Ishikawa (cell line): ENCODE measurements around the gene OPA3.

Experiments
- CEBPB ChIP-seq: IDR thresholded peaks from 2 replicates; pipeline ENCODE4 v1.6.1; 2012
- CREB1 ChIP-seq: IDR thresholded peaks from 2 replicates; pipeline ENCODE4 v1.6.1; 2012; ENCODE audit warnings: low read depth
- EGR1 ChIP-seq: IDR thresholded peaks from 2 replicates; pipeline ENCODE4 v1.6.1; 2012
- EP300 ChIP-seq: IDR thresholded peaks from 2 replicates; pipeline ENCODE4 v1.6.1; 2012; ENCODE audit warnings: borderline replicate concordance
- FOXM1 ChIP-seq: IDR thresholded peaks from 2 replicates; pipeline ENCODE4 v1.6.1; 2012; ENCODE audit warnings: low read depth, borderline replicate concordance
- NFIC ChIP-seq: IDR thresholded peaks from 2 replicates; pipeline ENCODE4 v1.6.1; 2012
- RAD21 ChIP-seq: IDR thresholded peaks from 2 replicates; pipeline ENCODE4 v1.6.1; 2012; ENCODE audit warnings: low read depth
- TAF1 ChIP-seq: IDR thresholded peaks from 2 replicates; pipeline ENCODE4 v1.6.1; 2012; ENCODE audit warnings: low read depth, mild to moderate bottlenecking
- TCF12 ChIP-seq: IDR thresholded peaks from 2 replicates; pipeline ENCODE4 v1.6.1; 2012; ENCODE audit warnings: low read depth
- TEAD4 ChIP-seq: IDR thresholded peaks from 2 replicates; pipeline ENCODE4 v1.6.1; 2012
- USF1 ChIP-seq: IDR thresholded peaks from 2 replicates; pipeline ENCODE4 v1.6.1; 2012
- YY1 ChIP-seq: IDR thresholded peaks from 2 replicates; pipeline ENCODE4 v1.6.1; 2012; ENCODE audit warnings: low read depth
- ZBTB7A ChIP-seq: IDR thresholded peaks from 2 replicates; pipeline ENCODE4 v1.6.1; 2012; ENCODE audit warnings: low read depth
- TF ChIP-seq, protein P1 (sequence below): IDR thresholded peaks from 2 replicates; pipeline ENCODE4 v1.6.1; 2012
- TF ChIP-seq, protein P2 (sequence below): IDR thresholded peaks from 2 replicates; pipeline ENCODE4 v1.6.1; 2012; ENCODE audit warnings: low read depth, mild to moderate bottlenecking

OPA3 gene

DNA sequence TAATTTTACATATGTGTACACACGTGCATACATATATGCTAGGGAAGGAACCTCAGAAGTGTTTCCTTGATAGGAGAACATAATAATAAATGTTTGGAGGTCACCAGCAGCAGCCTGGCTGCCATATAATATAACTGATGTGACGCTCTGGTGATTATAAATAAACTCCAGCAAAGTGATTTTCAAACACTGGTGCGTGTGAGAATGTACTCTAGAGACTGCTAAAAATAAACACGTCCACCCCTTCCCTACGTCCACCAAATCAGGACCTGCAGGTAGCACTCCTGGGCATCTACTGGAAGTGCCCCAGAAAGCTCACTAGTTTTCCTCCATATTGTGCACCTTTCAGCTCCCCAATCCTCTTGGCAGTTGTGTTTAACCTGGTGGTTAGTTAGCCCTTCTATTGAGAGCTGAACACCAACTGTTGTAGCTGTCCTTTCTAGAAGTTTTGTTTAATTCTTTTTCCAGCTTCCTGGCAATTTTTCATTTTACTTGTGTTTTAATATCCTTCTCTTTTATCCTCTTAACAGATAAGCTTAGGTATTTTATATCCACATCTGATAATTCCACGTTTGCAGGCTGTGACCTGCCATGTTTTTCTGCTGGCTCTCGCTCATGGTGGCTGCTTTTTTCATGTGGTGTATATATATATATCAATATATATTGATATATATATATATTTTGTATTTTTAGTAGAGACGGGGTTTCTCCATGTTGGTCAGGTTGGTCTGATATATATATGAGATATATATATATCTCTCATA is 13.0 kb downstream of the OPA3 start:
- TF ChIP-seq, protein P1, sequence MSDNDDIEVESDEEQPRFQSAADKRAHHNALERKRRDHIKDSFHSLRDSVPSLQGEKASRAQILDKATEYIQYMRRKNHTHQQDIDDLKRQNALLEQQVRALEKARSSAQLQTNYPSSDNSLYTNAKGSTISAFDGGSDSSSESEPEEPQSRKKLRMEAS = no peak
- TF ChIP-seq ZBTB7A (no peak), RAD21 (no peak), NFIC (no peak), FOXM1 (no peak), USF1 (no peak), EGR1 (no peak), TCF12 (no peak)
- TF ChIP-seq, protein P2, sequence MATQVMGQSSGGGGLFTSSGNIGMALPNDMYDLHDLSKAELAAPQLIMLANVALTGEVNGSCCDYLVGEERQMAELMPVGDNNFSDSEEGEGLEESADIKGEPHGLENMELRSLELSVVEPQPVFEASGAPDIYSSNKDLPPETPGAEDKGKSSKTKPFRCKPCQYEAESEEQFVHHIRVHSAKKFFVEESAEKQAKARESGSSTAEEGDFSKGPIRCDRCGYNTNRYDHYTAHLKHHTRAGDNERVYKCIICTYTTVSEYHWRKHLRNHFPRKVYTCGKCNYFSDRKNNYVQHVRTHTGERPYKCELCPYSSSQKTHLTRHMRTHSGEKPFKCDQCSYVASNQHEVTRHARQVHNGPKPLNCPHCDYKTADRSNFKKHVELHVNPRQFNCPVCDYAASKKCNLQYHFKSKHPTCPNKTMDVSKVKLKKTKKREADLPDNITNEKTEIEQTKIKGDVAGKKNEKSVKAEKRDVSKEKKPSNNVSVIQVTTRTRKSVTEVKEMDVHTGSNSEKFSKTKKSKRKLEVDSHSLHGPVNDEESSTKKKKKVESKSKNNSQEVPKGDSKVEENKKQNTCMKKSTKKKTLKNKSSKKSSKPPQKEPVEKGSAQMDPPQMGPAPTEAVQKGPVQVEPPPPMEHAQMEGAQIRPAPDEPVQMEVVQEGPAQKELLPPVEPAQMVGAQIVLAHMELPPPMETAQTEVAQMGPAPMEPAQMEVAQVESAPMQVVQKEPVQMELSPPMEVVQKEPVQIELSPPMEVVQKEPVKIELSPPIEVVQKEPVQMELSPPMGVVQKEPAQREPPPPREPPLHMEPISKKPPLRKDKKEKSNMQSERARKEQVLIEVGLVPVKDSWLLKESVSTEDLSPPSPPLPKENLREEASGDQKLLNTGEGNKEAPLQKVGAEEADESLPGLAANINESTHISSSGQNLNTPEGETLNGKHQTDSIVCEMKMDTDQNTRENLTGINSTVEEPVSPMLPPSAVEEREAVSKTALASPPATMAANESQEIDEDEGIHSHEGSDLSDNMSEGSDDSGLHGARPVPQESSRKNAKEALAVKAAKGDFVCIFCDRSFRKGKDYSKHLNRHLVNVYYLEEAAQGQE = no peak

GRCh38 chr19:45569619-45570421 is 14.8 kb downstream of the OPA3 start:
- TF ChIP-seq YY1 (0 out of 2 replicates have a peak, but pooled peaks have one; percentile 17), RAD21 (peak; percentile 69), TAF1 (no peak), FOXM1 (no peak), CEBPB (no peak), EGR1 (no peak), ZBTB7A (no peak), TCF12 (no peak), NFIC (no peak), USF1 (no peak), EP300 (no peak), TEAD4 (no peak), CREB1 (no peak)
- TF ChIP-seq, protein P2 = no peak
- TF ChIP-seq, protein P1 = no peak

- TF ChIP-seq RAD21 (no peak), CEBPB (no peak), NFIC (no peak), EP300 (no peak), ZBTB7A (no peak), YY1 (no peak), TCF12 (no peak), TEAD4 (no peak)
- TF ChIP-seq, protein P2 = no peak
Measured at GRCh38 chr19:45568732-45569131, 15.9 kb downstream of the OPA3 start.

GRCh38 chr19:45567609-45568008 is 17.0 kb downstream of the OPA3 start:
- no peak for TF ChIP-seq USF1
- TF ChIP-seq YY1 = no peak
- no peak for TF ChIP-seq EGR1
- TF ChIP-seq CREB1 = no peak
- TF ChIP-seq FOXM1 = no peak
- no peak for TF ChIP-seq TAF1
- TF ChIP-seq NFIC = no peak
- no peak for TF ChIP-seq ZBTB7A
- TF ChIP-seq TEAD4 = no peak
- TF ChIP-seq EP300 = no peak
- TF ChIP-seq, protein P2 = no peak
- no peak for TF ChIP-seq TCF12
- no peak for TF ChIP-seq RAD21
- no peak for TF ChIP-seq CEBPB
